HEK293 (cell line): ENCODE measurements around the gene LRP3.

ENCODE experiments used
- HOXC10 ChIP-seq: sonication (generic); formaldehyde crosslinking; IDR thresholded peaks from 2 replicates; pipeline ENCODE4 v1.8.1; 2023; ENCODE audit warnings: mild to moderate bottlenecking, missing genetic modification reagents
- KLF10 ChIP-seq: fragments of 450-650 bp; IDR thresholded peaks from 2 replicates; pipeline ENCODE4 v1.5.1; 2018; ENCODE audit warnings: missing biosample characterization, mild to moderate bottlenecking, missing genetic modification characterization
- KLF8 ChIP-seq: fragments of 450-650 bp; formaldehyde crosslinking; IDR thresholded peaks from 2 replicates; pipeline ENCODE4 v1.5.1; 2016; ENCODE audit warnings: missing biosample characterization, missing genetic modification characterization
- MYNN ChIP-seq: fragments of 450-650 bp; formaldehyde crosslinking; IDR thresholded peaks from 2 replicates; pipeline ENCODE4 v1.5.1; 2016; ENCODE audit warnings: missing biosample characterization, missing genetic modification characterization, borderline replicate concordance
- OSR2 ChIP-seq: fragments of 450-650 bp; formaldehyde crosslinking; IDR thresholded peaks from 2 replicates; pipeline ENCODE4 v1.5.1; 2016; ENCODE audit warnings: missing biosample characterization, missing genetic modification characterization
- SALL2 ChIP-seq: fragments of 450-650 bp; formaldehyde crosslinking; IDR thresholded peaks from 2 replicates; pipeline ENCODE4 v1.5.0; 2017; ENCODE audit warnings: missing biosample characterization, mild to moderate bottlenecking, missing genetic modification characterization, borderline replicate concordance
- ZEB2 ChIP-seq: fragments of 450-650 bp; formaldehyde crosslinking; IDR thresholded peaks from 2 replicates; pipeline ENCODE4 v1.5.1; 2016; ENCODE audit warnings: missing biosample characterization, missing genetic modification characterization
- ZNF175 ChIP-seq: fragments of 450-650 bp; formaldehyde crosslinking; IDR thresholded peaks from 2 replicates; pipeline ENCODE4 v1.5.1; 2016; ENCODE audit warnings: missing biosample characterization, missing genetic modification characterization
- ZNF223 ChIP-seq: fragments of 450-650 bp; formaldehyde crosslinking; IDR thresholded peaks from 2 replicates; pipeline ENCODE4 v1.5.1; 2016; ENCODE audit warnings: missing biosample characterization, missing genetic modification characterization
- ZNF239 ChIP-seq: fragments of 450-650 bp; formaldehyde crosslinking; IDR thresholded peaks from 2 replicates; pipeline ENCODE4 v1.5.1; 2016; ENCODE audit warnings: missing biosample characterization, missing genetic modification characterization
- ZNF24 ChIP-seq: fragments of 450-650 bp; formaldehyde crosslinking; IDR thresholded peaks from 2 replicates; pipeline ENCODE4 v1.5.1; 2016; ENCODE audit warnings: missing biosample characterization, missing genetic modification characterization
- ZNF311 ChIP-seq: fragments of 450-650 bp; formaldehyde crosslinking; IDR thresholded peaks from 2 replicates; pipeline ENCODE4 v1.5.1; 2017; ENCODE audit warnings: missing biosample characterization, missing genetic modification characterization, borderline replicate concordance
- ZNF394 ChIP-seq: fragments of 450-650 bp; formaldehyde crosslinking; IDR thresholded peaks from 2 replicates; pipeline ENCODE4 v1.5.1; 2016; ENCODE audit warnings: missing biosample characterization, missing genetic modification characterization, mild to moderate bottlenecking, moderate library complexity, borderline replicate concordance
- ZNF404 ChIP-seq: fragments of 450-650 bp; formaldehyde crosslinking; IDR thresholded peaks from 2 replicates; pipeline ENCODE4 v1.5.1; 2017; ENCODE audit warnings: missing biosample characterization, missing genetic modification characterization
- ZNF548 ChIP-seq: fragments of 450-650 bp; formaldehyde crosslinking; IDR thresholded peaks from 2 replicates; pipeline ENCODE4 v1.5.1; 2016; ENCODE audit warnings: missing biosample characterization, missing genetic modification characterization
- ZNF555 ChIP-seq: fragments of 450-650 bp; formaldehyde crosslinking; conservative IDR thresholded peaks from 2 replicates; pipeline ENCODE4 v1.5.1; 2017; ENCODE audit warnings: missing biosample characterization, mild to moderate bottlenecking, missing genetic modification characterization, inconsistent platforms
- ZNF600 ChIP-seq: fragments of 450-650 bp; formaldehyde crosslinking; IDR thresholded peaks from 2 replicates; pipeline ENCODE4 v1.5.1; 2016; ENCODE audit warnings: missing biosample characterization, missing genetic modification characterization
- ZNF626 ChIP-seq: fragments of 450-650 bp; sonication (Bioruptor Pico); formaldehyde crosslinking; IDR thresholded peaks from 2 replicates; pipeline ENCODE4 v1.5.1; 2018; ENCODE audit warnings: missing biosample characterization, missing genetic modification characterization, inconsistent platforms
- ZNF629 ChIP-seq: fragments of 450-650 bp; formaldehyde crosslinking; IDR thresholded peaks from 2 replicates; pipeline ENCODE4 v1.5.1; 2017; ENCODE audit warnings: missing biosample characterization, missing genetic modification characterization
- ZNF776 ChIP-seq: fragments of 450-650 bp; formaldehyde crosslinking; IDR thresholded peaks from 2 replicates; pipeline ENCODE4 v1.5.0; 2017; ENCODE audit warnings: missing biosample characterization, missing genetic modification characterization, borderline replicate concordance
- ZNF777 ChIP-seq: fragments of 450-650 bp; formaldehyde crosslinking; IDR thresholded peaks from 2 replicates; pipeline ENCODE4 v1.5.1; 2017; ENCODE audit warnings: missing biosample characterization, missing genetic modification characterization, borderline replicate concordance
- ZSCAN30 ChIP-seq: fragments of 450-650 bp; IDR thresholded peaks from 2 replicates; pipeline ENCODE4 v1.5.1; 2018; ENCODE audit warnings: missing biosample characterization, mild to moderate bottlenecking, missing genetic modification characterization, moderate library complexity
- TF ChIP-seq, protein P1 (sequence below): fragments of 450-650 bp; formaldehyde crosslinking; optimal IDR thresholded peaks from 2 replicates; pipeline ENCODE3; 2016; ENCODE audit warnings: missing biosample characterization, mild to moderate bottlenecking, missing genetic modification characterization
- TF ChIP-seq, protein P2 (sequence below): fragments of 450-650 bp; formaldehyde crosslinking; IDR thresholded peaks from 2 replicates; pipeline ENCODE4 v1.5.1; 2016; ENCODE audit warnings: missing biosample characterization, missing genetic modification characterization
- TF ChIP-seq, protein P3 (sequence below): fragments of 450-650 bp; formaldehyde crosslinking; IDR thresholded peaks from 2 replicates; pipeline ENCODE4 v1.5.1; 2016; ENCODE audit warnings: missing biosample characterization, missing genetic modification characterization
- TF ChIP-seq, protein P4 (sequence below): fragments of 450-650 bp; formaldehyde crosslinking; IDR thresholded peaks from 2 replicates; pipeline ENCODE4 v1.5.0; 2017; ENCODE audit warnings: missing biosample characterization, missing genetic modification characterization, borderline replicate concordance
- TF ChIP-seq, protein P5 (sequence below): fragments of 450-650 bp; formaldehyde crosslinking; IDR thresholded peaks from 2 replicates; pipeline ENCODE4 v1.5.1; 2017; ENCODE audit warnings: missing biosample characterization, missing genetic modification characterization
- TF ChIP-seq, protein P6 (sequence below): fragments of 450-650 bp; formaldehyde crosslinking; IDR thresholded peaks from 2 replicates; pipeline ENCODE4 v1.5.1; 2016; ENCODE audit warnings: missing biosample characterization, missing genetic modification characterization

Gene LRP3

DNA sequence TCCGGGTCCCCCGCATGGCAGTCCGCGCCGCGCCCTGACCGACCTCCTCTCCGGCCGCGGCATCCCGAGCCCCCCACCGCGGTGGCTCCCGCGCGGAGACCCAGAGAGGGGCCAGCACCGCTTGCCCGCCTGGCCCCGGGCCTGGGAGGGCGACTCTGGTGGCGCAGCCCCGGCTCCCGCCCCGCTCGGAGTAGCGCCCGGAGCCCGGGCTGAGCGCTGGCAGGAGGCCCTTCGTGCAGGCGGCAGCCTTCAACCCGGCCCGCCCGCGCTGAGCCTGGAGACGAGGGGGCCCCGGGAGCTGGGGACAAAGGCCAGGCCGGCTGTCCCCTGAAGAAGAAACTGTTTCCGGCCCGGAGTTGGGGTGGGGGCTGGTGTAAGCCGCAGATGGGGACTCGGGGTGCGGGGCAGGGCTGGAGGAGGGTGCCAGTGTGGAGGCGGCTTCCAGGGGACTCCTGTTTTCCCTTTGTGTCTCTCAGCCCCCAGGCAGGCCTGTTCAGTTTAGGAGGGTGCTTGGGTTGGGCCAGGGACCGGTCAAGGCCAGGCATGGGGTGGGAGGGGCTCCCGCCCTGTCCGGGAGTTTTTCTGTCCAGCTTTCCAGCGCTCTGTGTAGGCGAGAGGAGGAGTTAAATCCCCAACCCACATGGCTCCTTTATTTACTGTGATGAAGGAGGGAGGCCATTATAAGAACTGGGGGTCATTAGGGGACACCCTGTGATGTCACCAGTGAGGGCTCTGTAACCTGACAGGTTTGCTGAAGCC is 935 bp downstream of the LRP3 start (continued):
- TF ChIP-seq ZEB2 (tag by site-specific recombination): 0 out of 2 replicates have a peak, but pooled peaks have one; percentile 47
- peak; percentile 42; the same call in 1 of the 2 replicates for TF ChIP-seq KLF8 (tag by site-specific recombination)
- TF ChIP-seq ZNF548 (tag by site-specific recombination): no peak
- TF ChIP-seq ZNF777 (tag by site-specific recombination): no peak
- no peak for TF ChIP-seq ZNF175 (tag by site-specific recombination)
- TF ChIP-seq OSR2 (tag by site-specific recombination): no peak
- TF ChIP-seq KLF10 (tag by site-specific recombination): no peak
- no peak for TF ChIP-seq ZNF239 (tag by site-specific recombination)
- TF ChIP-seq, protein P1, sequence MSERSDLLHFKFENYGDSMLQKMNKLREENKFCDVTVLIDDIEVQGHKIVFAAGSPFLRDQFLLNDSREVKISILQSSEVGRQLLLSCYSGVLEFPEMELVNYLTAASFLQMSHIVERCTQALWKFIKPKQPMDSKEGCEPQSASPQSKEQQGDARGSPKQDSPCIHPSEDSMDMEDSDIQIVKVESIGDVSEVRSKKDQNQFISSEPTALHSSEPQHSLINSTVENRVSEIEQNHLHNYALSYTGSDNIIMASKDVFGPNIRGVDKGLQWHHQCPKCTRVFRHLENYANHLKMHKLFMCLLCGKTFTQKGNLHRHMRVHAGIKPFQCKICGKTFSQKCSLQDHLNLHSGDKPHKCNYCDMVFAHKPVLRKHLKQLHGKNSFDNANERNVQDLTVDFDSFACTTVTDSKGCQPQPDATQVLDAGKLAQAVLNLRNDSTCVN (tag by site-specific recombination): peak; percentile 64
- TF ChIP-seq ZNF776 (tag by site-specific recombination): no peak
- peak; percentile 95 for TF ChIP-seq ZNF629
- no peak for TF ChIP-seq ZNF24
- TF ChIP-seq ZNF311 (tag by site-specific recombination): no peak
- TF ChIP-seq ZNF555: no peak
- TF ChIP-seq, protein P2, sequence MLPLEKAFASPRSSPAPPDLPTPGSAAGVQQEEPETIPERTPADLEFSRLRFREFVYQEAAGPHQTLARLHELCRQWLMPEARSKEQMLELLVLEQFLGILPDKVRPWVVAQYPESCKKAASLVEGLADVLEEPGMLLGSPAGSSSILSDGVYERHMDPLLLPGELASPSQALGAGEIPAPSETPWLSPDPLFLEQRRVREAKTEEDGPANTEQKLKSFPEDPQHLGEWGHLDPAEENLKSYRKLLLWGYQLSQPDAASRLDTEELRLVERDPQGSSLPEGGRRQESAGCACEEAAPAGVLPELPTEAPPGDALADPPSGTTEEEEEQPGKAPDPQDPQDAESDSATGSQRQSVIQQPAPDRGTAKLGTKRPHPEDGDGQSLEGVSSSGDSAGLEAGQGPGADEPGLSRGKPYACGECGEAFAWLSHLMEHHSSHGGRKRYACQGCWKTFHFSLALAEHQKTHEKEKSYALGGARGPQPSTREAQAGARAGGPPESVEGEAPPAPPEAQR: no peak
- no peak for TF ChIP-seq ZNF394 (tag by site-specific recombination)
- peak; percentile 23; the same call in 1 of the 2 replicates for TF ChIP-seq HOXC10 (CRISPR knock-in tag)
- TF ChIP-seq ZNF404: no peak
- TF ChIP-seq, protein P3, sequence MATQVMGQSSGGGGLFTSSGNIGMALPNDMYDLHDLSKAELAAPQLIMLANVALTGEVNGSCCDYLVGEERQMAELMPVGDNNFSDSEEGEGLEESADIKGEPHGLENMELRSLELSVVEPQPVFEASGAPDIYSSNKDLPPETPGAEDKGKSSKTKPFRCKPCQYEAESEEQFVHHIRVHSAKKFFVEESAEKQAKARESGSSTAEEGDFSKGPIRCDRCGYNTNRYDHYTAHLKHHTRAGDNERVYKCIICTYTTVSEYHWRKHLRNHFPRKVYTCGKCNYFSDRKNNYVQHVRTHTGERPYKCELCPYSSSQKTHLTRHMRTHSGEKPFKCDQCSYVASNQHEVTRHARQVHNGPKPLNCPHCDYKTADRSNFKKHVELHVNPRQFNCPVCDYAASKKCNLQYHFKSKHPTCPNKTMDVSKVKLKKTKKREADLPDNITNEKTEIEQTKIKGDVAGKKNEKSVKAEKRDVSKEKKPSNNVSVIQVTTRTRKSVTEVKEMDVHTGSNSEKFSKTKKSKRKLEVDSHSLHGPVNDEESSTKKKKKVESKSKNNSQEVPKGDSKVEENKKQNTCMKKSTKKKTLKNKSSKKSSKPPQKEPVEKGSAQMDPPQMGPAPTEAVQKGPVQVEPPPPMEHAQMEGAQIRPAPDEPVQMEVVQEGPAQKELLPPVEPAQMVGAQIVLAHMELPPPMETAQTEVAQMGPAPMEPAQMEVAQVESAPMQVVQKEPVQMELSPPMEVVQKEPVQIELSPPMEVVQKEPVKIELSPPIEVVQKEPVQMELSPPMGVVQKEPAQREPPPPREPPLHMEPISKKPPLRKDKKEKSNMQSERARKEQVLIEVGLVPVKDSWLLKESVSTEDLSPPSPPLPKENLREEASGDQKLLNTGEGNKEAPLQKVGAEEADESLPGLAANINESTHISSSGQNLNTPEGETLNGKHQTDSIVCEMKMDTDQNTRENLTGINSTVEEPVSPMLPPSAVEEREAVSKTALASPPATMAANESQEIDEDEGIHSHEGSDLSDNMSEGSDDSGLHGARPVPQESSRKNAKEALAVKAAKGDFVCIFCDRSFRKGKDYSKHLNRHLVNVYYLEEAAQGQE (tag by site-specific recombination): peak; percentile 61
- TF ChIP-seq ZNF223: no peak
- TF ChIP-seq, protein P4, sequence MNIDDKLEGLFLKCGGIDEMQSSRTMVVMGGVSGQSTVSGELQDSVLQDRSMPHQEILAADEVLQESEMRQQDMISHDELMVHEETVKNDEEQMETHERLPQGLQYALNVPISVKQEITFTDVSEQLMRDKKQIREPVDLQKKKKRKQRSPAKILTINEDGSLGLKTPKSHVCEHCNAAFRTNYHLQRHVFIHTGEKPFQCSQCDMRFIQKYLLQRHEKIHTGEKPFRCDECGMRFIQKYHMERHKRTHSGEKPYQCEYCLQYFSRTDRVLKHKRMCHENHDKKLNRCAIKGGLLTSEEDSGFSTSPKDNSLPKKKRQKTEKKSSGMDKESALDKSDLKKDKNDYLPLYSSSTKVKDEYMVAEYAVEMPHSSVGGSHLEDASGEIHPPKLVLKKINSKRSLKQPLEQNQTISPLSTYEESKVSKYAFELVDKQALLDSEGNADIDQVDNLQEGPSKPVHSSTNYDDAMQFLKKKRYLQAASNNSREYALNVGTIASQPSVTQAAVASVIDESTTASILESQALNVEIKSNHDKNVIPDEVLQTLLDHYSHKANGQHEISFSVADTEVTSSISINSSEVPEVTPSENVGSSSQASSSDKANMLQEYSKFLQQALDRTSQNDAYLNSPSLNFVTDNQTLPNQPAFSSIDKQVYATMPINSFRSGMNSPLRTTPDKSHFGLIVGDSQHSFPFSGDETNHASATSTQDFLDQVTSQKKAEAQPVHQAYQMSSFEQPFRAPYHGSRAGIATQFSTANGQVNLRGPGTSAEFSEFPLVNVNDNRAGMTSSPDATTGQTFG (tag by site-specific recombination): no peak
- peak; percentile 62 for TF ChIP-seq ZSCAN30
- TF ChIP-seq SALL2 (tag by site-specific recombination): no peak
- TF ChIP-seq, protein P5, sequence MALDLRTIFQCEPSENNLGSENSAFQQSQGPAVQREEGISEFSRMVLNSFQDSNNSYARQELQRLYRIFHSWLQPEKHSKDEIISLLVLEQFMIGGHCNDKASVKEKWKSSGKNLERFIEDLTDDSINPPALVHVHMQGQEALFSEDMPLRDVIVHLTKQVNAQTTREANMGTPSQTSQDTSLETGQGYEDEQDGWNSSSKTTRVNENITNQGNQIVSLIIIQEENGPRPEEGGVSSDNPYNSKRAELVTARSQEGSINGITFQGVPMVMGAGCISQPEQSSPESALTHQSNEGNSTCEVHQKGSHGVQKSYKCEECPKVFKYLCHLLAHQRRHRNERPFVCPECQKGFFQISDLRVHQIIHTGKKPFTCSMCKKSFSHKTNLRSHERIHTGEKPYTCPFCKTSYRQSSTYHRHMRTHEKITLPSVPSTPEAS (tag by site-specific recombination): no peak
- TF ChIP-seq ZNF600 (tag by site-specific recombination): no peak
- TF ChIP-seq, protein P6, sequence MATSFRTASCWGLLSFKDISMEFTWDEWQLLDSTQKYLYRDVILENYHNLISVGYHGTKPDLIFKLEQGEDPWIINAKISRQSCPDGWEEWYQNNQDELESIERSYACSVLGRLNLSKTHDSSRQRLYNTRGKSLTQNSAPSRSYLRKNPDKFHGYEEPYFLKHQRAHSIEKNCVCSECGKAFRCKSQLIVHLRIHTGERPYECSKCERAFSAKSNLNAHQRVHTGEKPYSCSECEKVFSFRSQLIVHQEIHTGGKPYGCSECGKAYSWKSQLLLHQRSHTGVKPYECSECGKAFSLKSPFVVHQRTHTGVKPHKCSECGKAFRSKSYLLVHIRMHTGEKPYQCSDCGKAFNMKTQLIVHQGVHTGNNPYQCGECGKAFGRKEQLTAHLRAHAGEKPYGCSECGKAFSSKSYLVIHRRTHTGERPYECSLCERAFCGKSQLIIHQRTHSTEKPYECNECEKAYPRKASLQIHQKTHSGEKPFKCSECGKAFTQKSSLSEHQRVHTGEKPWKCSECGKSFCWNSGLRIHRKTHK (tag by site-specific recombination): no peak
- no peak for TF ChIP-seq ZNF626
- TF ChIP-seq MYNN (tag by site-specific recombination): no peak
